Ishikawa (cell line): ENCODE measurements around the gene RFT1.

Experiments
- EP300 ChIP-seq: IDR thresholded peaks from 2 replicates; pipeline ENCODE4 v1.6.1; 2012; ENCODE audit warnings: borderline replicate concordance
- RAD21 ChIP-seq: IDR thresholded peaks from 2 replicates; pipeline ENCODE4 v1.6.1; 2012; ENCODE audit warnings: low read depth
- TEAD4 ChIP-seq: IDR thresholded peaks from 2 replicates; pipeline ENCODE4 v1.6.1; 2012
- YY1 ChIP-seq: IDR thresholded peaks from 2 replicates; pipeline ENCODE4 v1.6.1; 2012; ENCODE audit warnings: low read depth
- TF ChIP-seq, protein P1 (sequence below): IDR thresholded peaks from 2 replicates; pipeline ENCODE4 v1.6.1; 2012; ENCODE audit warnings: low read depth, mild to moderate bottlenecking
- TF ChIP-seq, protein P2 (sequence below): IDR thresholded peaks from 2 replicates; pipeline ENCODE4 v1.6.1; 2012

GRCh38 chr3:53044371-53044710 is 85.9 kb downstream of the RFT1 start:
- TF ChIP-seq EP300 (no peak), RAD21 (no peak), YY1 (no peak), TEAD4 (no peak)
- TF ChIP-seq, protein P1, sequence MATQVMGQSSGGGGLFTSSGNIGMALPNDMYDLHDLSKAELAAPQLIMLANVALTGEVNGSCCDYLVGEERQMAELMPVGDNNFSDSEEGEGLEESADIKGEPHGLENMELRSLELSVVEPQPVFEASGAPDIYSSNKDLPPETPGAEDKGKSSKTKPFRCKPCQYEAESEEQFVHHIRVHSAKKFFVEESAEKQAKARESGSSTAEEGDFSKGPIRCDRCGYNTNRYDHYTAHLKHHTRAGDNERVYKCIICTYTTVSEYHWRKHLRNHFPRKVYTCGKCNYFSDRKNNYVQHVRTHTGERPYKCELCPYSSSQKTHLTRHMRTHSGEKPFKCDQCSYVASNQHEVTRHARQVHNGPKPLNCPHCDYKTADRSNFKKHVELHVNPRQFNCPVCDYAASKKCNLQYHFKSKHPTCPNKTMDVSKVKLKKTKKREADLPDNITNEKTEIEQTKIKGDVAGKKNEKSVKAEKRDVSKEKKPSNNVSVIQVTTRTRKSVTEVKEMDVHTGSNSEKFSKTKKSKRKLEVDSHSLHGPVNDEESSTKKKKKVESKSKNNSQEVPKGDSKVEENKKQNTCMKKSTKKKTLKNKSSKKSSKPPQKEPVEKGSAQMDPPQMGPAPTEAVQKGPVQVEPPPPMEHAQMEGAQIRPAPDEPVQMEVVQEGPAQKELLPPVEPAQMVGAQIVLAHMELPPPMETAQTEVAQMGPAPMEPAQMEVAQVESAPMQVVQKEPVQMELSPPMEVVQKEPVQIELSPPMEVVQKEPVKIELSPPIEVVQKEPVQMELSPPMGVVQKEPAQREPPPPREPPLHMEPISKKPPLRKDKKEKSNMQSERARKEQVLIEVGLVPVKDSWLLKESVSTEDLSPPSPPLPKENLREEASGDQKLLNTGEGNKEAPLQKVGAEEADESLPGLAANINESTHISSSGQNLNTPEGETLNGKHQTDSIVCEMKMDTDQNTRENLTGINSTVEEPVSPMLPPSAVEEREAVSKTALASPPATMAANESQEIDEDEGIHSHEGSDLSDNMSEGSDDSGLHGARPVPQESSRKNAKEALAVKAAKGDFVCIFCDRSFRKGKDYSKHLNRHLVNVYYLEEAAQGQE, result no peak
- TF ChIP-seq, protein P2, sequence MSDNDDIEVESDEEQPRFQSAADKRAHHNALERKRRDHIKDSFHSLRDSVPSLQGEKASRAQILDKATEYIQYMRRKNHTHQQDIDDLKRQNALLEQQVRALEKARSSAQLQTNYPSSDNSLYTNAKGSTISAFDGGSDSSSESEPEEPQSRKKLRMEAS, result no peak
